ENCODE measurements around the gene IL20. TPM values are rescaled to one million over a fixed set of nuclear protein-coding genes. Genes with fewer than 3 reads are reported as not detected.

Gene IL20
- total and polyA plus RNA-seq, 9 donors = not detected

DNA sequence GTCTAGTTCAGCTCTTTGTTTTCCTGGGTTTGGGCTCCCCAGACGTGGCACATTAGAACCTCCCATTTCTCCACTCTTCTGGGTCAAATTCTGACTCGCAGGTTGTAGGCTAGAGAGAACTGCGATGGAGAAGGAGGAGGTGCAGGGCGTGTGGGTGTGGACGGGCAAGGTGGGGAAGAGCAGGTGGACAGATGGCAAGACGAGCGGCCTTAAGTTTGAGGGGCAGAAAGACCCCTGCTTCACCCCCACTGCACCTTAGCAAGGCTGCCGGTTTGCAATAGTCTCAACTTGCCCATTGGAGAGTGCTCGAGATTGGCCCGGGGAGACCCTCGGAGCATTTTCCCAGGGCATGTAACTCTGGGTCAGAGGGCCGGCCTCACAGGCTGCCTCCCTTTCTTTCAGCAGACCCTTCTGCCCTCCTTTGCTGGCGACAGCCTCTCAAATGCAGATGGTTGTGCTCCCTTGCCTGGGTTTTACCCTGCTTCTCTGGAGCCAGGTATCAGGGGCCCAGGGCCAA, 33.5 kb downstream of the IL20 start:
- no peak overlapping the region for H3K4me3 ChIP-seq (ENCODE audit: low read length)
- no peaks in the 10 kb centered on the region for H3K9me3 ChIP-seq (replicated peaks; ENCODE audit: control insufficient read depth, low read depth, low read length)
- WGBS (ENCODE audit: insufficient coverage) = 81% methylated on average over 7 of the region's 13 CpGs
- DNase-seq = no peak
- H3K36me3 ChIP-seq (ENCODE audit: control insufficient read depth, insufficient read depth, low read length) = no peaks in the 10 kb centered on the region
- peaks cover 16% of the 10 kb centered on the region for H3K27me3 ChIP-seq (ENCODE audit: control insufficient read depth, insufficient read depth, low read length)
- no peak overlapping the region for H3K27ac ChIP-seq (ENCODE audit: low read length)
- no peaks in the 10 kb centered on the region for H3K4me1 ChIP-seq (ENCODE audit: control insufficient read depth, insufficient read depth, low read length)

DNA sequence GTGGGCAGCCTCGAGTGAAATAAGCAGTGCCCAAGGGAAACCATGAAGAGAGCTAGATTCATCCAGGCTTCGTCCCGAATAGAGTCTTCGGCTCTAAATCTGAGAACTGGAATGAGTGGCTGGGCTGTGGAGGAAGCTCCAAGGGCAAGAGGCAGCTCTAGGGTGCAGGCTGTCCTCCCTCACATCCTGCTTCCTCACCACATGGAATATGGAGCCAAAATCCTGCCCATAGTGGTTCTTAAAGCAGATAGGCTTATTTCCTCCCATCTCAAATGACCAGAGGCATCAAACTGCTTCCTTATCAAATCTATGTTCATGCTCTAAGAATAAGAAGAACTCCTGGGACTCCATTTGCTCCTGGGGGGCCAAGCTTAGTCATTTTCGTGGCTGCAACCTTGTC, 34.3 kb downstream of the IL20 start:
- WGBS (ENCODE audit: insufficient coverage) = 75% methylated on average over 4 of the region's 5 CpGs
- H3K27me3 ChIP-seq (ENCODE audit: control insufficient read depth, insufficient read depth, low read length) = peaks cover 17% of the 10 kb centered on the region
- DNase-seq = no peak
- no peak overlapping the region for H3K4me3 ChIP-seq (ENCODE audit: low read length)
- H3K27ac ChIP-seq (ENCODE audit: low read length) = no peak overlapping the region
- no peaks in the 10 kb centered on the region for H3K9me3 ChIP-seq (replicated peaks; ENCODE audit: control insufficient read depth, low read depth, low read length)
- H3K4me1 ChIP-seq (ENCODE audit: control insufficient read depth, insufficient read depth, low read length) = no peaks in the 10 kb centered on the region
- no peaks in the 10 kb centered on the region for H3K36me3 ChIP-seq (ENCODE audit: control insufficient read depth, insufficient read depth, low read length)

DNA sequence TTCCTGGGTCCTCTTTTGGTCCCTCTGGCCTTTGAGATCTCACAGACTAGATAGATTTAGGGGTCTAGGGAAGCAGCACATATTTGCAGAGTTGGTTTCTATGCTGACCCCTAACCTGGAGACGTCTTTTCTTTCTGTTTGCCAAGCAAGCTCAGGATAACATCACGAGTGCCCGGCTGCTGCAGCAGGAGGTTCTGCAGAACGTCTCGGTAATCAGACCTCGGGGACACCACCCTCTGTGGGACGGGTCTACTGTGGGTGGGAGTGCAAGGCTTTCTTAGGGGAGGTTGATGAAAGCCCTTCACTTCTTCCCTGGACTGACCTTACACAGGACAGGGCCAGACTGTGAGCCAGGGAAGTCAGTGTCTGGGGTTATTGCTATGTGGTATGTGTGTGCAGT, 34.7 kb downstream of the IL20 start:
- H3K27ac ChIP-seq (ENCODE audit: low read length) = no peak overlapping the region
- H3K27me3 ChIP-seq (ENCODE audit: control insufficient read depth, insufficient read depth, low read length) = peaks cover 21% of the 10 kb centered on the region
- H3K4me3 ChIP-seq (ENCODE audit: low read length) = no peak overlapping the region
- DNase-seq = no peak
- no peaks in the 10 kb centered on the region for H3K9me3 ChIP-seq (replicated peaks; ENCODE audit: control insufficient read depth, low read depth, low read length)
- no peaks in the 10 kb centered on the region for H3K4me1 ChIP-seq (ENCODE audit: control insufficient read depth, insufficient read depth, low read length)
- no peaks in the 10 kb centered on the region for H3K36me3 ChIP-seq (ENCODE audit: control insufficient read depth, insufficient read depth, low read length)
- WGBS (ENCODE audit: insufficient coverage) = 64% methylated on average over 6 of the region's 7 CpGs

DNA sequence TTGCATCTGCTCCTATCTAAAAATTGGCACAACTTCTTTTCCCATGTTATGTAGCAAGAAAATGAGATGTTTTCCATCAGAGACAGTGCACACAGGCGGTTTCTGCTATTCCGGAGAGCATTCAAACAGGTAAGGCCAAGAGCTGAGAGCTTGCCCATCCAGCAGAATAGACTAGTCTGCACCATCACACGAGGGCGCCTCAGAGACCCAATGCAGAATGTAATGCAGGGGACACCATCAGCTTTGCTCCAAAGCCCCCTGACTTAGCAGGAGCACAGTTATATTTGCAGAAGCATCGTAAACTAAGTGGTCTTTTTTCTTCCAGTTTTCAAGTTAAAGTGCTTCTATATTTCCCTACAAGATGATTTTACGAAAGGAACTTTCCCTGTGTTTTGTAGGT, 36.5 kb downstream of the IL20 start:
- no peaks in the 10 kb centered on the region for H3K9me3 ChIP-seq (replicated peaks; ENCODE audit: control insufficient read depth, low read depth, low read length)
- H3K27ac ChIP-seq (ENCODE audit: low read length) = no peak overlapping the region
- H3K4me1 ChIP-seq (ENCODE audit: control insufficient read depth, insufficient read depth, low read length) = no peaks in the 10 kb centered on the region
- H3K4me3 ChIP-seq (ENCODE audit: low read length) = no peak overlapping the region
- DNase-seq = no peak
- 76% methylated on average over 4 of the region's 6 CpGs for WGBS (ENCODE audit: insufficient coverage)
- peaks cover 25% of the 10 kb centered on the region for H3K27me3 ChIP-seq (ENCODE audit: control insufficient read depth, insufficient read depth, low read length)
- H3K36me3 ChIP-seq (ENCODE audit: control insufficient read depth, insufficient read depth, low read length) = no peaks in the 10 kb centered on the region

DNA sequence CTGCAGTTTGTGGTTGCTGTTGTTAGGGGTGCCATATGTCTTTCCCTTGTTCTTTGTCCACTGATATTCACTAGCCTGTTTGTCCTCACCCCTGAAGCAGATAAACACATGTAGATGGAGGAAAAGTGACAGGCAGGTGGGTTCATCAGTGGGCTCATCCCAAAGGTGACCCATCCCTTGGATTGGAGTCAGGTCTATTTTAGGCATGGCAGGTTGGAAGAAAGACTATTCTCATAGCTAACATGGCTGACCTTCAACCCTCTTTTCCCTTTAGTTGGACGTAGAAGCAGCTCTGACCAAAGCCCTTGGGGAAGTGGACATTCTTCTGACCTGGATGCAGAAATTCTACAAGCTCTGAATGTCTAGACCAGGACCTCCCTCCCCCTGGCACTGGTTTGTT, 37.3 kb downstream of the IL20 start:
- DNase-seq = no peak
- H3K27ac ChIP-seq (ENCODE audit: low read length) = no peak overlapping the region
- H3K27me3 ChIP-seq (ENCODE audit: control insufficient read depth, insufficient read depth, low read length) = peaks cover 30% of the 10 kb centered on the region
- H3K9me3 ChIP-seq (replicated peaks; ENCODE audit: control insufficient read depth, low read depth, low read length) = no peaks in the 10 kb centered on the region
- H3K36me3 ChIP-seq (ENCODE audit: control insufficient read depth, insufficient read depth, low read length) = no peaks in the 10 kb centered on the region
- WGBS (ENCODE audit: insufficient coverage) = 63% methylated on average over 1 of the region's 1 CpG
- no peaks in the 10 kb centered on the region for H3K4me1 ChIP-seq (ENCODE audit: control insufficient read depth, insufficient read depth, low read length)
- no peak overlapping the region for H3K4me3 ChIP-seq (ENCODE audit: low read length)

DNA sequence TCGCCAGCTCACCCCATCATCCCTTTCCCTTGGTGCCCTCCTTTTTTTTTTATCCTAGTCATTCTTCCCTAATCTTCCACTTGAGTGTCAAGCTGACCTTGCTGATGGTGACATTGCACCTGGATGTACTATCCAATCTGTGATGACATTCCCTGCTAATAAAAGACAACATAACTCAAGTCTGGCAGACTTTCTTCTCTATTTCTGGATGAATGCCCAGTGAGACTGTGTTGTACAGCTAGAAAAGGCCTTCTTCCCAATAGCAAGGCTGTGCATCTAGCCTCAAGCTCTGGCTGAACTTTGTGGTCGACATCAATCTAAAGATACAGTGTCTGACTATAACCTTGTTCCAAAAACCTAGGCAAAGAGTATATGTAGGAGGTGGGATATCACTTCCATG, 38.3 kb downstream of the IL20 start:
- H3K4me1 ChIP-seq (ENCODE audit: control insufficient read depth, insufficient read depth, low read length) = no peaks in the 10 kb centered on the region
- H3K36me3 ChIP-seq (ENCODE audit: control insufficient read depth, insufficient read depth, low read length) = no peaks in the 10 kb centered on the region
- no peaks in the 10 kb centered on the region for H3K9me3 ChIP-seq (replicated peaks; ENCODE audit: control insufficient read depth, low read depth, low read length)
- no peak for DNase-seq
- 90% methylated on average over 1 of the region's 2 CpGs for WGBS (ENCODE audit: insufficient coverage)
- no peak overlapping the region for H3K27ac ChIP-seq (ENCODE audit: low read length)
- H3K4me3 ChIP-seq (ENCODE audit: low read length) = no peak overlapping the region
- H3K27me3 ChIP-seq (ENCODE audit: control insufficient read depth, insufficient read depth, low read length) = peaks cover 39% of the 10 kb centered on the region

DNA sequence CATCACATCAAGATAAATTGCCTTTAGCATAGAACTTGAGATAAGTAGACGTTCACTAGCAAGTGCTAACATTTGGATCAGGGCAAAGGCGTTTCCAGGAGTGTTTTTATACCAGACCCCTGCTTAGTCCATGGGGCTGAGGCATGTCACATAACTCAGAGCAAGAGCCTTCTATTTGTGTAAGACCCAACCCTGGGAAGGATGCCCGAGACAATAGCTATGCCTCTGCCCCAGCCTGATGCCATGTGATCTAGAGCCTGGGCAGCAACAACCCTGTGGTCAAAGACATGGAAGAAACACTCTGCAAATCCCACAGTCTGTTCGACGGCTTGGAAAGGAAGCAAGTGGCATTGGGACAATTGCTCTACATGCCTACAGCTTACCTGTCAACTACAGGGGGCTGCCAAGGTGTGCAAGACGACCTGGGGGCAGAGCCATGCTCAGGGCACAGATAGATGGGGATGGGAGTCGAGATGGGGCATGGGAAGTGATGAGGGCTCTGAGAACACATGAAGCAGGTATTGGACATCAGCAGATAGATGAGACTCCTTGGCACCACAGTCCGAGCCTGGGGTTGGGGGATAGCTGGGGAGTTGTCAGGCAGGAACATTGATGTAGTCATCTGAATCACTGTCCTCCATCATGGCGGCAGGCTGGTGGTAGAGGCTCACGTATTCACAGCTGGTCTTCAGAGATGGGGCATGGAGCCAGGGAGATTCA, 39.2 kb downstream of the IL20 start:
- 82% methylated on average over 9 of the region's 10 CpGs for WGBS (ENCODE audit: insufficient coverage)
- no peak for DNase-seq
- H3K27me3 ChIP-seq (ENCODE audit: control insufficient read depth, insufficient read depth, low read length) = peaks cover 46% of the 10 kb centered on the region
- no peaks in the 10 kb centered on the region for H3K36me3 ChIP-seq (ENCODE audit: control insufficient read depth, insufficient read depth, low read length)
- no peak overlapping the region for H3K4me3 ChIP-seq (ENCODE audit: low read length)
- H3K9me3 ChIP-seq (replicated peaks; ENCODE audit: control insufficient read depth, low read depth, low read length) = no peaks in the 10 kb centered on the region
- H3K4me1 ChIP-seq (ENCODE audit: control insufficient read depth, insufficient read depth, low read length) = peaks cover 7% of the 10 kb centered on the region
- no peak overlapping the region for H3K27ac ChIP-seq (ENCODE audit: low read length)

DNA sequence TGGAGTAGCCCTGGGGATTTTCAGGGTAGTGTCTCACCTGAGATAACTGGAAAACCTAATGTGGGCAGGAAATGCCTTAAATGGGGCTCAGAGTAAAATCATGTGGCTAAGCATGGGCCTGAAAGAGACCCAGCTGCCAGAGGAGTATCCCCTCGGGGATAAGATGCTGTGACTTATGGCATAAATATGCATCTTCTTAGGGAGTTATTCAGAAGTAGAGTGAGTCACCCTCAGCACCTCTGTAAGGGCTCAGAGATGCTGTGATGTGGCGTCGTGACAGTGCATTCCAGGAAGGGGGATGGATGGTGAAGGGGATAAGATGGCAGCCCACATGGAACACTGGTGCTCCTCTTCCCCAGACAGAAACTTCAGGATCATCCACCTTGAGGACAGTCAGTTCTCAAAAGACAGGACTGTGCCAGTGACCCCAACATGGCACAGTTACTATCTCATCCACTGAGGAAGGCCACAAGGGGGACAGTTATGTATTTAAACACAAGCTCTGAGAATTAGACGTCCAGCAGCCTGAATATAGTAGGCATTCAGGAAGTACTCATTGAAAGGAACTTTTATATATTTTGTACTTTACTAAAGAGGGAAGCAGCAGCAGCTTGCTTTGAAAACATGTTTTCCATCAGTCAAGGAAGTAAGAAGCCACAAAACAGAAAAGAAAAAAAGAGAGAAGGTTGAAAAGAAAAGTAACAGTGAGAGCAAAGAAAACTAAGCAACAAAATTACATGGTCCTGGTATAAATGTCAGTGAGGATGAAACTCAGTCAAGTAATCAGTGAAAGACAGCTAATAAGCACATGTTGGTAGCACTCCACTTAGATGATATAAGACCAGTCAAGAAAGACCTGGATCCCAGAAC, 40.1 kb downstream of the IL20 start:
- Histone ChIP-seq H3K9me3 (replicated peaks; ENCODE audit: control insufficient read depth, low read depth, low read length) (no peaks in the 10 kb centered on the region), H3K27me3 (ENCODE audit: control insufficient read depth, insufficient read depth, low read length) (peaks cover 54% of the 10 kb centered on the region), H3K36me3 (ENCODE audit: control insufficient read depth, insufficient read depth, low read length) (no peaks in the 10 kb centered on the region), H3K4me1 (ENCODE audit: control insufficient read depth, insufficient read depth, low read length) (peaks cover 11% of the 10 kb centered on the region), H3K4me3 (ENCODE audit: low read length) (no peak overlapping the region), H3K27ac (ENCODE audit: low read length) (no peak overlapping the region)
- 80% methylated on average over 1 of the region's 4 CpGs for WGBS (ENCODE audit: insufficient coverage)
- no peak for DNase-seq

DNA sequence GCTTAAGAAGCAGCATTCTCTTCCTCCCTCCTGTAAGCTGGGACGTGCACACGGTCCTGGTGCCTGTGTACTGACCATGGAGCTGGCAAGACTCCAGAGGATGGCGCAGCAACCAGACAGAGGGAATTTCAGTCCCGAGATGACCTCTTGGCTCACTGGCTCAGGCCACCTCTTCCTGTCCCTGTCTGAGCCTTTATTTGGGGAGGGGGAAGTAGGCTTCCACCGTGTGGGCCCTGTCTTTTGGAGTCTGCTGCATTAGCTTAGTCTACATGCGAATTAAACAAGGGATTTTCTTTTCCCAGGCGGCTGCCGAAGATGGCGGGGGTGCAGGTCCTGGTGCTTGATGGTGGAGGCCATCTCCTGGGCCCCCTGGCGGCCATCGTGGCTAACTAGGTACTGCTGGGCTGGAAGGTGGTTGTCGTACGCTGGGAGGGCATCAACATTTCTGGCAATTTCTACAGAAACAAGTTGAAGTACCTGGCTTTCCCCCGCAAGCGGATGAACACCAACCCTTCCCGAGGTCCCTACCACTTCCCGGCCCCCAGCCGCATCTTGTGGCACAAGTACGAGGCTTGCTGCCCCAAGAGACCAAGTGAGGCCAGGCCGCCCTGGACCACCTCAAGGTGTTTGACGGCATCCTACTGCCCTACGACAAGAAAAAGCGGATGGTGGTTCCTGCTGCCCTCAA, 42.0 kb downstream of the IL20 start:
- no peaks in the 10 kb centered on the region for H3K9me3 ChIP-seq (replicated peaks; ENCODE audit: control insufficient read depth, low read depth, low read length)
- no peak overlapping the region for H3K4me3 ChIP-seq (ENCODE audit: low read length)
- H3K4me1 ChIP-seq (ENCODE audit: control insufficient read depth, insufficient read depth, low read length) = peaks cover 11% of the 10 kb centered on the region
- no peak overlapping the region for H3K27ac ChIP-seq (ENCODE audit: low read length)
- 79% methylated on average over 15 of the region's 23 CpGs for WGBS (ENCODE audit: insufficient coverage)
- H3K36me3 ChIP-seq (ENCODE audit: control insufficient read depth, insufficient read depth, low read length) = no peaks in the 10 kb centered on the region
- DNase-seq = no peak
- peaks cover 52% of the 10 kb centered on the region for H3K27me3 ChIP-seq (ENCODE audit: control insufficient read depth, insufficient read depth, low read length)

DNA sequence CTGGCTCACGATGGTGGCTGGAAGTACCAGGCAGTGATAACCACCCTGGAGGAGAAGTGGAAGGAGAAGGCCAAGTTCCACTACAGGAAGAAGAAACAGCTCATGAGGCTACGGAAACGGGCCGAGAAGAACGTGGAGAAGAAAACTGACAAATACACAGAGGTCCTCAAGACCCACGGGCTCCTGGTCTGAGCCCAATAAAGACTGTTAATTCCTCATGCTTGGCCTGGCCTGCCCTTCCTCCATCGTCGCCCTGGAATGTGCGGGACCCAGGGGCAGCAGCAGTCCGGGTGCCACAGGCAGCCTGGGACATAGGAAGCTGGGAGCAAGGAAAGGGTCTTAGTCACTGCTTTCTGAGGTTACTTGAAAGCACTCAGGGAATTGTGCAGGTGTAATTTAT, 42.6 kb downstream of the IL20 start:
- 93% methylated on average over 9 of the region's 10 CpGs for WGBS (ENCODE audit: insufficient coverage)

More for the DNA sequence above, 42.6 kb downstream of the IL20 start:
- Histone ChIP-seq H3K4me1 (ENCODE audit: control insufficient read depth, insufficient read depth, low read length) (peaks cover 11% of the 10 kb centered on the region), H3K27me3 (ENCODE audit: control insufficient read depth, insufficient read depth, low read length) (peaks cover 53% of the 10 kb centered on the region), H3K4me3 (ENCODE audit: low read length) (no peak overlapping the region), H3K9me3 (replicated peaks; ENCODE audit: control insufficient read depth, low read depth, low read length) (no peaks in the 10 kb centered on the region), H3K27ac (ENCODE audit: low read length) (no peak overlapping the region), H3K36me3 (ENCODE audit: control insufficient read depth, insufficient read depth, low read length) (no peaks in the 10 kb centered on the region)
- no peak for DNase-seq

Measured in muscle of leg (tissue), 11 donors.